Activated T-helper 9 cell treated with anti-CD3 and anti-CD28 coated beads, Interleukin-2, amount 50 U/mL, for 16 hours (primary cell): ENCODE measurements around the gene CASP9.

Source experiments
- DNase-seq: peaks from one replicate; pipeline ENCODE4 v3.0.0-alpha.2; 2020; ENCODE audit warnings: low read depth

Gene CASP9

GRCh38 chr1:15445390-15446122, 78.5 kb downstream of the CASP9 start:
- DNase-seq, result no peak

DNA sequence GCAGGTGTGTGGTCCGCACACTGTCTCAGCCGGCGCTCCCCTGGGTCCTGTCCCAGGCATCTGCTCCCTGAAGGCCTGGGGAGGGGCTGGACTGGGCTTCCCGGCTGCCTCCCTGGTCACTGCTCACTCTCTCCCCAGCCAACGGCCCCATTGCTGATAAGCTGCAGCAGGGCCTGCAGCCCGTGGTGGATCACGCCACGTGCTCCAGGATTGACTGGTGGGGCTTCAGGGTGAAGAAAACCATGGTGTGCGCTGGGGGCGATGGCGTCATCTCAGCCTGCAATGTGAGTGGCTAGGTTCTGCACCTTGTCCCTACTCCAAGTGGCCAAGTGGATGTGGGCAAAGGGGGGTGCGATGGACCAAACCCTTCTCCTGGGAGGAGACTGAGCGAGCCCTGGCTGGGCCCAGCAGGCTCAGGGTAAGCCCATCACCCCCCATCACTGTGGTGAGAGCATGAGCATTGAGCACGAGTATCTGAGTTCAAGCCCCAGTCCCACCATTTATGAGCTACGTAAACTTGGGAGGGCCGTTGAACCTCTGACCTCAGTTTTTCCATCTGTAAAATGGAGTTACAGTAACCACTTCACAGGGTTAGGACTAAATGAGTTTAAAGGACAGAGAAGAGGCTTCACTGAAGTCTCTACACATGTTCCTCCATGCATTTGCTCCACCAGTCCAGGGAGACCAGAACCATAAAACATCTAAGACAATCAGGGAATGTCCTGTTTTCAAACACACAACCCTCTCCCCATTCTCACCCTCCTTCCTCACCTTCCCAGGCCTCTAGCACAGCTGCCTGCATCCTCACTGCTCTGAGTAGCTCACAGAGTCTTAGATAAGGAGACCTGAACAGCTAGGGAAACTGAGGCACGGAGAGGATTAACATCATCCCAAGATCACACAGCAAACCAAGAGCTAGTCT, 79.3 kb downstream of the CASP9 start:
- no peak for DNase-seq

DNA sequence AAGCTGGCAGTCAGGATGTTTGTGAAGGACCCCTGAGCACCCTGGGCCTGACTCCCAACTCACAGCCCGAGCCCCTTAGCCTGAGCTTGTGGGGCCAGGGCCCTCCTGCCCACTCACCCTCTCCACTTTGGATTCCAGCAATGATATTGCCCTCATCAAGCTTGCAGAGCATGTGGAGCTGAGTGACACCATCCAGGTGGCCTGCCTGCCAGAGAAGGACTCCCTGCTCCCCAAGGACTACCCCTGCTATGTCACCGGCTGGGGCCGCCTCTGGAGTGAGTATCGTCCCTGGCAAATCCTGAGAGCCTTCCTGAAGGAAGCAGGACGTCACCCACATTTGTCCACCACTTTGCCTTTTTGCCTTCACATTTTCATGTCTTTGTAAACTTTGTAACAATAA, 80.7 kb downstream of the CASP9 start:
- no peak for DNase-seq

- no peak for DNase-seq
These were observed 81.3 kb downstream of the CASP9 start for GRCh38 chr1:15442759-15443158.

GRCh38 chr1:15442119-15442518, 81.9 kb downstream of the CASP9 start:
- no peak for DNase-seq
